ENCODE results near the gene PRSS16. TPM values are rescaled to one million over a fixed set of nuclear protein-coding genes. Genes with fewer than 3 reads are reported as not detected.
A peak's percentile ranks its signal among the peaks of the same experiment; 100 is the strongest.

The PRSS16 gene
- total RNA-seq, 1 donor from 2014 or later: 0.41 TPM

DNA sequence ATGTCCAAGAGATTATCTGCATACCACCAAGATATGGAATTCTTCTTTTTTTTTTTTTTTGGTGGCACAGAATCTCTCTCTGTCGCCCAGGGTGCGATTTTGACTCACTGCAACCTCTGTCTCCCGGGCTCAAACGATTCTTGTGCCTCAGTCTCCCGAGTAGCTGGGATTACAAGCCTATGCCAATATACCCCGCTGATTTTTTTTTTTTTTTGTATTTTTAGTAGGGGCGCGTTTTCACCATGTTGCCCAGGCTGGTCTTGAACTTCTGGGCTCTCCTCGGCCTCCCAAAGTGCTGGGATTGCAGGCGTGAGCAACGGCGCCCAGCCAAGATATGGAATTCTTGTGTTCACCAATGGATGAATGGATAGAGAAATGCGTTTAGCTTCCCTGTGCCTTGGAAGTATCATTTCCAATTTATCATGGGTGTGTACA lies 33.6 kb downstream of the PRSS16 start:
- FAIRE-seq (no peak), DNase-seq (ENCODE audit: low spot score in 2 of 2) (no peak)

DNA sequence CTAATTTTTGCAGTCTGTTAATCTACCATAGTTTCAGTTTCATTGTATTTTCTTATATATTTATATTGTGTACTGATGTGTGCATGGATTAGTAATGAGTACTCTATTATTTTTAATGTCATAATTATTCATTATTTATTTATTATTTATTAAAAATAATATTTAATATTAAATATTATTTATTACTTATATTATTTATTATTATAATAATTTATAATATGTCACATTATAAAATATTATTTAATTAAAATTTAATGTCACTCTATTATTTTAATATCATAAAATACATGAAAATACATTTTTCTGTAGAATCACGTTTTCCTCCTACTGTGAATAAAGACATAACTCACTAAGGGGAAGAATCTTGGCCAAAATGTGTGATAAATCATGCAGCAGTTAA lies 34.1 kb downstream of the PRSS16 start:
- FAIRE-seq (peak; percentile 89), DNase-seq (ENCODE audit: low spot score in 2 of 2) (no peak)

DNA sequence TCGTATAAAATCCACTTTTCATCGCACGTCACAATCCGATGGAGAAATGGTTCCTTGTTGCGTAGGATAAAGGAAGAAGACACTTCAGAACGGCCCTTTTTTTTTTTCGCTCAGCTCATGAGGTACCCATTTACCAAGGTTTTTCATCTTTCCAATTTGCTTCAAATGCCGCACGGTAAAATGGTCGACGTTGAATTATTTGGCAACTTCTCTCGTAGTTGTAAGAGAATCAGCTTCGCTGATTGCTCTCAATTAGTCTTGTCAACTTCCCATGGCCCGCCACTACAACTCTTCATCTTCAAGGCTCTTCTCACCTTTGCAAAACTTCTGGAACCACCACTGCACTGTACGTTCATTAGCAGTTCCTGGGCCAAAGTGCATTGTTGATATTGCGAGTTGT lies 35.8 kb downstream of the PRSS16 start:
- no peak for FAIRE-seq
- no peak for DNase-seq (ENCODE audit: low spot score in 2 of 2)

DNA sequence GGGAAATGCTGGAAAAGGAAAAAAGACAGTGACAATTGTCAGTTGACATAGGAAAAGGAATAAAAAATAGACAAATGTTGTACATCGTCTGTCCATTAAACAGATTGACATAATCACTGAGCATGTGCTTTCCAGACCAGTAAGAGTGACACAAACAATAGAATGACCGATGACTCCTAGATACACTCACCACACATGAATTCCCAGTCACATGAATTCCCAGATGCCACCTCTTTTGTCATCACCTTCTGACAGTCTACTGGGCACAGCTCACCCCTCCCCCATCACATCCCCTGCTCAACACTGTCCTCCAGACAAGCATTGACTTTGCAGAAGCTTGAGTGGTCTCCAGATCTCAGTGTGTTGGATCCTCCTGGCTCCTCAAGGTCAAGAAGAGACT lies 38.6 kb downstream of the PRSS16 start:
- no peak for FAIRE-seq
- DNase-seq (ENCODE audit: low spot score in 2 of 2): no peak

DNA sequence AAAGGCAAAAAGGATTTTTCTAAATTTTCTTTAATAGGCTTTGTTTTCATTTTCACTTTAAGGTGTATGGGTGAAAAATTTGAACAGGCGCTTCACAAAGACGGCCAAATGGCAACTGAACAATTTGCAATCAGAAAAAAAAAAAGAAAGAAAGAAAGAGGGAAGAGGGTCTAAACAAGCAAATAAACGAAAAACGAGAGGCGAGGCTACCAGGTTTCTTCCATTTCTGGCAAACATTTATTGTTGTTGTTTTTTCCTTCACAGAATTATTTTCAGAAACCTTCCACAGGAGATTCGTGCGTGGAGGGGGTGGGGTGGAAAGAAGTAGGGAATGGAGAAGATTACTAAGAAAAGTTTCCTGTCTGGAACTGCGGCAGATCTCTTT lies 40.2 kb downstream of the PRSS16 start:
- DNase-seq (ENCODE audit: low spot score in 2 of 2) (no peak), FAIRE-seq (no peak)

DNA sequence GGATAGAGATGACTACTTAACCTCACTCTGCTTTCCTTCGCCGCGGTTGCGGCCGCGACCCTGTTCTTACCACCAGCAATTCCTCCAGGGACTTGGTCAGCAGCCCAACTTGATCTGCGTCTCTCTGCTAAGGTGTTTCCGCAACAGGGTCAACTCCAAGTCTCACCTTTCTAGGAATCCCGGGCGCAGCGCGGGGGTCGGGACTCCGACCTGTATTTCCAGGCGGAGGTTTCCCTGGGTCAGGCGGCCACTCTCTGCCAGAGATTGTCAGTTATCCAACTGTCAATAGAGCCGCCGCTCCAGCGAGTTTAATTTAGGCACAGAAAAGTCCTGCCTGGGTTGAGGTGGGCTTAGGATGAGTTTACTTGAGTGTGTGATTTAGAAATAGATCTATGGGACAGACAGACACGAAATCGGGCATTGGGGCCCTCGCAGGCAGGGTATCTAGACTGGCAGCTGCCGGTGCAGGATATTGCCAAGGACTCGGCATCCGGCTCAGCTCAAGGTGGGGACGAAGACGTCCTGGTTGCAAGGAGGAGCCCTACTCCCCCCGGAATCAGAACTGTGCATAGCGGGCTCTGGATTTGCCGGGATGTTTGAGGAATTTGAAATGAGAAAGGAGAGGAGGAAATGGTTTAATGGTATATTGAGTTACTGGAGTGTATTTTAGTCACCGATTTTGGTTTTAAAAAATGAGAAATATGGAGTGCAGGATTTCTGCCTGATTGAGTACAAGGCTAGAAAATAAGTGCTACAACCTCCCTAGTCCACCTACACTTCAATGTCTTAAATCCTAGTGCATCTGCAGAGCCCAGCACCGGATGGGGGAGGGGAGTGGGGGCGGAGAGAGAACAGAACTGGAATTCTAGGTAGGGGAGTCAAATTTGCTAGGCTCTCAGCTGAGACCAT lies 40.9 kb downstream of the PRSS16 start:
- FAIRE-seq: no peak
- DNase-seq (ENCODE audit: low spot score in 2 of 2): no peak

DNA sequence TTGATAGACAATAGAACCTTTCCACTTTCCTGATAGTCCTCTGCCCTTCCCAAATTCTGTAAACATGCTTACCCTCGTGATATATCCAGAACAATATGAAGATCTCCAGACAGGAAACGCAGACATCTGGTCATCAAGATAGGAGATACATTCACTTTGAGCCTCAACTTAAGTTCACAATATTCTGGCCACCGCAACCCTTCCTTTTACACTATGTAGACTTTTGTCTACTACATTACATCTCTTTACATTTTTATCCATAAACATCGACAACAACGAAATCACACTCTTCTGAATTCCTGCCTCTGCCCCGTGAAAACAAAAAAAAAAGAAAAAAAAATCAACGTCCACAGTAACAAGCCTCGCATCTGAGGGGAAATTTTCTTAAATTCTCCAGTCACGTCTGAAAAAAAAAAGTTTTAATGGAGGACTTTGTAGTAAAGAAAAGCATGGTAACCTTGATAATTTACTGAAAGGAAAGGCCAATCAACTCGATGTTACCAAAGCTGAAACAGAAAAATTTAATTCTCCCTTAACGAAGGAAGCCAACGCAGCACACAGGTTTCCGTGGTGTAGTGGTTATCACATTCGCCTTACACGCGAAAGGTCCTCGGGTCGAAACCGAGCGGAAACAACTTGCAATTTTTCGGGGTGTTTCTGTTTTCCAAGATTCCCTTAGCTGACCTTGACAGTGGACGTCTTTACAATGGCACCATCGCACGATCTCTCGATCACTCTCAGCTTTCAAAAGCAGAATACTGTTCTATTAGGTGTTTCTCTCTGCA lies 42.8 kb downstream of the PRSS16 start:
- no peak for FAIRE-seq
- no peak for DNase-seq (ENCODE audit: low spot score in 2 of 2)

DNA sequence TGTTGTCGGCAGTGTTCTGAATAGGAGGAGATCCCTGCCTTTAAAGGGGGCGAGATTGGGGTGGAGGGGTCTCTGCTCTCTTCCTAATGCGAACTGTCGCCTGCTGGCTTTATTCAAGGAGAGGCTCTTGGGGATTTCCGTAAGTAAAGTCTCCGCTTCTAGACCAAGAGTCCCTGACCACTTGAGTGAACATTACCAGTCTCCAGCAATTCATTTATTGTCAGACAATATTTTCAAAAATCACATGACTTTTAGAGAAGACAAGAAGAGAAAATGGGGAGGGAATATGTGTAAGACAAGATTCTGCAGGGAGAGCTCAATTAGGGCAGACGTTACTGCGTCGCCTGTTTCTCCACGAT lies 43.3 kb downstream of the PRSS16 start:
- DNase-seq (ENCODE audit: low spot score in 2 of 2) (no peak), FAIRE-seq (no peak)

DNA sequence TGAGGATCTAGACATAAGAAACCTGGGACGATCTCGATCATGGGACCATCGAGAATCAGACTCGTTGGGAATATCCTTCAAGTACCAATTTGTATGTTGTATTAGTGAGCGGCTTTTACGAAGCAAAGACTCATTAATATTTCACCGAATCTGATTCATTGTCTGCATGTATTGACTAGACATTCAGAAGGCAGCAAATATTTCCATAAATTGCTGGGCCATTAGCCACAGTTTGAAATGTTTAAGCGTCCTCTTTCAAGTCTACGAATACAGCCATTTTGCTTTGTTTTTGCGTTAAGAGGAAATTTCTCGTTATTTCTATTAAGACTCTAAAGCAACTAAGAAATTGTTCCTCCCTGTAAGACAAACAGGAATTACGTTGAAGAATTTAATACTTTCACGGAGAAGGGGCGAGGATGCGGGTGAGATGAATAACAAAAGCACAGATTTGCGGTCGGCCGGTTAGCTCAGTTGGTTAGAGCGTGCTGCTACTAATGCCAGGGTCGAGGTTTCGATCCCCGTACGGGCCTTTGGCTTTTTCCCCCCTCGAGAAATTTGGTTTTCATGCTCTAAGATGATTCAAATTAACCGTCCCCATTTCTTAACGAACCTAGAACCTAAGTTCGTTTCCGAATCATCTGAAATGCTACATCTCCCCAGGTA lies 46.1 kb downstream of the PRSS16 start:
- DNase-seq (ENCODE audit: low spot score in 2 of 2): no peak

DNA sequence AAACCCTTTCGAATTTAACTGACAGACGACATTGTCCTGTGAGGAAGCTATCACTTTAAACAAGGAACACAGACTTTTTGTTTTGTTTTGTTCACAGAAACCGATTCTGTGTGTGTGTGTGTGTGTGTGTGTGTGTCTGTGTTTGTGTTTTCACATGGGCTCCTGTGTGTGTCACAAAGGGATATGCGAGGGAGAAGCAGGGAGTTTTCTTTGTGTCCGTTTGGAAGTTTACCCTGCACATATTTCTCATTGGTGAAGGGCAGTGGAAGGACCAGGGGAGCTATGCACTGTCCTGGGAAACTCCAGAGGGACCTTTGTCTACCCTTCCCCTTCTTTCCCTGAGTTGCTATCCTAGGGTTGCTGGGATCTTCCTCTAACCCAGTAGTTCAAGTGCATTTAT lies 46.9 kb downstream of the PRSS16 start:
- FAIRE-seq (no peak), DNase-seq (ENCODE audit: low spot score in 2 of 2) (no peak)

More for the DNA sequence above, 46.1 kb downstream of the PRSS16 start:
- no peak for FAIRE-seq

DNA sequence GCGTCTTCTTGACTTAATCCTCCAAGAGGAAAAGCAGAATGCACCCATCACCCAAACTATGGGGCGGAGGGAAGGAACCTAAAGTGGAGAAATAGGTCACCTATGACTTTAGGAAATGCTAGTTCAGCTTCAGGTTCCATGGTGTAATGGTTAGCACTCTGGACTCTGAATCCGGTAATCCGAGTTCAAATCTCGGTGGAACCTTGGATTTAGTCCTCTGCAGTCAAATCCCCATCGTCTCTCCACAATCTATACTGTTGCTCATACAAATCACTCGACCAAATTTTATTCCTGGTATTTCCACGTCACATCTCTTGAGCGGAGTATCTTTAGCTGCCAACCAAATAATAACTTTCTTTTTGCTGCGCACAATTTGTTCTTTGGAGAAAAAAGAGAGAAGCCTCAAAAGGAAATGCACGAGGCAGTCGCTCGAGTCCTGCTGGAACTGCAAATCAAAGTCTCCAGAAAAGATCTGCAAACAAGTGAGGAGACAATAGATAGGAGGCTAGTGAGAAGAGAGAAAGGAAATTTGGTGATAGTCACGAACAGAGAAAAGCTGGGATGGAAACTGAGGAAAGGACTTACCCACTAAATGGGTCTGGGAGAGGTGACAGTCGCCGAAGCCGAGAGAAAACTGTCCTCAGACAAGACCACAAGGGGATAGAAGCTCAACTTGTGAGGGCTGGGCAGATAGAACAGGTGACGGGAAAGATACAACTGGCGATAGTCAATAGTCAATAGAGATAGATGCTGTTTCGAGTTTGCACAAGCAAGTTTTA lies 48.0 kb downstream of the PRSS16 start:
- FAIRE-seq: no peak

DNA sequence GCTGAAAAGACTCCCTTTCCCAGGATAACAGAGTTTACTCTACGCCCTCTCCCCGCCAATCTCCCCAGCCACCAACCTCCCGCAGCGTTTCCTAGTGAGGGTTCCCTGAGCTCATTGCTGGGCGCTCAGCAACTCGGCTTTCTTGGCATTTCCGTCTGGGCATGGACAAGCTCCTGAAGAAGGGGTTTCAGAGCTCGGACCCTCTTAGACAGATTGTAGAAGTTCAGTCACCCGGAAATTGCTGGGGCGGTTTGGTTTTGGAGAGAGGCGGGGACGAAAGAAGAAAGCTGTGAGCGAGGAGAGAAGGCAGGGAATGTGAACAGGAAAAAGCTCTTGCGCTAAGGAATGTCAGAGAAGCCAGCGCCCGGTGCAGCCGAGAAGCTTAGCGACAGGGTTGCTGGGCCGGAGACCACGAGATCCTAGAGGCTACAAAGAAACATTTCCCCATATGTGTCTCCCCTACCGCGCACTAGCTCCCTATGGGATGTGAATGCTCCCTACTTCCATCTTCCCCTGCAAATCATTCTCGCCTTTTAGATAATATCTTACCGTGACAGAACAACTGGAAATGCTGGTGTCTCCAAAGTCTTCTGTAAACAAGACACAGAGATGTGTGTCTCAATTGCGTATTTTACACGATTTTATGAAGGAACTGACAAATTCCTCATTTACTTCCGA lies 48.7 kb downstream of the PRSS16 start:
- FAIRE-seq (no peak), DNase-seq (ENCODE audit: low spot score in 2 of 2) (no peak)

More for the DNA sequence above, 48.0 kb downstream of the PRSS16 start:
- DNase-seq (ENCODE audit: low spot score in 2 of 2): no peak

DNA sequence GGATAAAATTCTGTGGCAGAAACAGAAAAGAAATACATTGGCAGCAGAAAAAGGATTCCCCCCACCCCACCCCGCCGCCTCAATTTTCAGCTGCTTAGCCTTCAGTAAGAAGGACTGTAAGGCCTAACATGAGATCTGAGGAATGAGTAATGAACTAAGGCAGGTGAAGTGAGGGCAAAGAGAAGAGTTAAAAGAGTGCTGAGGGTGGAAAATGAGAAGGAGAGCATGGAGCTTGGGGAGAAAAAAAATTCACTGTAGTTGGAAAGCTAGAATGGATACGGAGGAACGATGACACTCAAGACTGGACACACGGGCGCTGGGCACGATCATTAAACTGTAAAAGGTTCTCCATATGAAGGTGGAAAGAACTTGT lies 50.0 kb downstream of the PRSS16 start:
- FAIRE-seq (no peak), DNase-seq (ENCODE audit: low spot score in 2 of 2) (no peak)

DNA sequence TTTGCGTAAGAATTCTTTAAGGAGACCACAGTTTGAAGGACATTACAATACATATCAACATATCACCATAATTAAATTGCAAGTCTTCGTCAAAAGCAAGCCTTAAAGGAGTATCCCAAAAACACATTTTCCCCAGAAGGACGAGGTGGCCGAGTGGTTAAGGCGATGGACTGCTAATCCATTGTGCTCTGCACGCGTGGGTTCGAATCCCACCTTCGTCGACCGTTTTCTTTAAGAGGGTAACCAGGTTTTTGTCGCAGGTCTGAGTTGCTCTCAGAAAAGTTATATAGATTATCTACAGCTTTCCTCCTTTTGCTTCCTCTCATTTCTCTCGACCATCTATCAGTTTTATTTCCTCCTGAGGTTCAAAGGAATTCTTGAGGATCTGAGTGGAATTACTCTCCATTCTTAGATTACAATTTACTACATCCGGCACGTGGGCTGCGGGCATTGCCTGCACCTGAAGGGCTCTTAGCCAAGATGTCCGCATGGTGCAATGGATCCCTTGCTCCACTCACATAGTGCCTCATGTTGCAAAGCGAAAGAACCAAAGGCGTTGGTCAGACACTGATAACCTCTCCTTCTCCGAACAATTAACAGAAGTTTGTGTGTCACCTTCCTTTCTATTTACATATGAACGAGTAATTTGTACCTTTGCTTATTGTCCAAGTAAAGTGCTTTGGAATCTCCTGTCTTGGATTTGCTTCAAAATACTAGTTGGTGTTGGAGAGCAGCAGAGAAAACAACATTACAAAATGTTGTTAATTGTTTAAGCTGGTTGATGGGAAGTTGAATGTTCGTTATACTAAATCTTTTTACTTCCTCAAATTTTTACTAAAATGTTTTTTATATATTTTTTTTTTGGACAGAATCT lies 50.6 kb downstream of the PRSS16 start:
- no peak for FAIRE-seq

DNA sequence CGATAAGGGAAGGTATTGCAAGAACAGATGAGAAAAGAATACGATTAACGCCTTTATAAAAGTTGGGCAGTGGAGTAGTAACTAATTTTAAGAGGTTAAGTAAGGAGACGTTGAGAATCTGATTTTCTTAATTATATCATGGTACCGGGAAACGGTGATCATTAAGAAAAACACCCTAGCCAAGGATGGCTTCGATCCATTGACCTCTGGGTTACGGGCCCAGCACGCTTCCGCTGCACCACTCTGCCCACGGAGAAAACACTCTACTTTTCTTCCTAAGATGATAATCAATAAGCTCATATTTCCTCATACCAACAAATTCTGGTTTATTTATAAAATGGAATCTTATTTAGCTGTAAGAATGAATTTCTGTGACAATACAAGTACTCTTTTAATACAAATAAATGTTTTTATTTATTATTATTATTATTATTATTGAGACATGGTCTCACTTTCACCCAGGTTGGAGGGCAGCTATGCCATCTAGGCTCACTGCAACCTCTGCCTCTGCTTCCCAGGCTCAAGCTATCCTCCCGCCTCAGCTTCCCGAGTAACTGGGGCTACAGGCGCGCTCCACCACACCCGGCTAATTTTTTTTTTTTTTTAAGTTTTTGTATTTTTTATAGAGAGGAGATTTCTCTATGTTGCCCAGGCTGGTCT lies 56.2 kb downstream of the PRSS16 start:
- FAIRE-seq (no peak), DNase-seq (ENCODE audit: low spot score in 2 of 2) (no peak)

More for the DNA sequence above, 50.6 kb downstream of the PRSS16 start:
- DNase-seq (ENCODE audit: low spot score in 2 of 2): no peak

Data from frontal cortex (tissue), 4 donors.